NCI-H446 treated with DMSO at 0.1 percent for 48 hours (cell line): ENCODE measurements around the gene TOR2A.
"Not testable (repeated sequence)": the region's sequence is repeated elsewhere in the genome, so short reads cannot be mapped to it uniquely, and the experiment has no call there.

ENCODE experiments used
- DNase-seq: peaks from one replicate; lab custom pipeline; 2025; lab: John Stamatoyannopoulos, UW

The TOR2A gene

GRCh38 chr9:127734747-127735529 lies at the start of gene TOR2A:
TOR2A (minus strand) TSS chr9:127735294; CDS start chr9:127735270, 24 bp downstream.
- DNase-seq = peak; percentile 78

DNA sequence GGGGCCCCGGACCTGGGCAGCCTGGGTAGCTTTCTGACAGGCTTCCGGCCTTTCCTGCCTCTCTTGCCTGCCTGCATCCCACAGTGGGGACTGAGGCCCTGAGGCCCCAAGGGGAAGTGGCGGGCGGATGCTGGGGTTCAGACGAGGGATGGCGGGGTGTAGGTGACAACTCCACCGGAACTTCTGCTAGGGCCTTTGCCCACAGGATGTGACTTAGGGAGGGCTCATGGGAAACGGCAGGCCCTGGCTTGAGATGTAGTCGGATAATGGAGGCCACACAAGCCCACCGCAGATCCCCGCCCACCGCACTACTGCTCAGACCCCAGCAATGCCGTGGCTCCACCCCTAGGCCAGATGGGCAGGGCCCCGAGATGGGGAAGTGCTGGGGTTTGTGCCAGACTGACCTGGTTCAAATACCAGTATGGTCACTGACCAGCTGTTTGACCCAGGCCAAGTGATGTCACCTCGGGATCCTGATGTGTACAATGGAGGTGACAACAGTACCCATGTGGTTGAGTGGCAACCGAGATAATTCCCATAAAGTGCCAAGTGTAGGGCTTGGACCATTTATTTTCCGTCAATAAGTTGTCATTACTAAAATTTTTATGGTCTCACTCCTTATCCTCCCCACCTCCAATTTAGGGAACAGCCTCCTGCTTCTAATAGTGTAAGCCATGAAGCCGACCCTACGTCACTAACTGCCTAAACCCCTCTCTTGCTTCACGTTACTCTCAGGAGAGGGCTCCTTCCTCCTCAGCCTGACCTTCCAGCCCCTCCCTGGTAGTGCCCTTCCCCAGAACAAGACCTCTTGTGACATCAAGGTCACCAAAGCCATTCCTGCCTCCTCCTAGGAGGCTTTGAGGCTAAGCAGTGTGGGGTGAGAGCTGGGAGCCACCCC lies 48.3 kb upstream of the TOR2A start:
- no peak for DNase-seq

DNA sequence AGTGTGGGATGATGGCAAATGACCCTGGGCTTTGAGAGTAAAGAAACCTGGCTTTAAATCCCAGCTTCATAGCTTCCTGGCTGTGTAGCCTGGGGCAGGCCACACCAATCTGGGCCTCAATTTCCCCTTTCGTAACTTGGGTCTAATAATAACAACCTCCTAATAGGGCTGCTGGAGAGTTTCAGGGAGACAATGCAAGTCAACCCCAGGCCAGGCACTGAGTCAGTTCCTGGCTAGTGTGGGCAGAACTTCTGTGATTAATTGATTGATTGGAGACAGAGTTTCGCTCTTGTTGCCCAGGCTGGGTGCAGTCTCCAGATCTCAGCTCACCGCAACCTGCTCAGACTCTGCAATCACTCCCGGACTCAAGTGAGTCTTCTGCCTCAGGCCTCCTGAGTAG lies 46.7 kb upstream of the TOR2A start:
- no peak for DNase-seq

GRCh38 chr9:127780909-127781308 lies 45.8 kb upstream of the TOR2A start:
- not testable (repeated sequence) for DNase-seq

- DNase-seq = no peak
Observed at GRCh38 chr9:127780126-127780885, 45.2 kb upstream of the TOR2A start.

GRCh38 chr9:127779136-127779981 lies 44.3 kb upstream of the TOR2A start:
- no peak for DNase-seq

DNA sequence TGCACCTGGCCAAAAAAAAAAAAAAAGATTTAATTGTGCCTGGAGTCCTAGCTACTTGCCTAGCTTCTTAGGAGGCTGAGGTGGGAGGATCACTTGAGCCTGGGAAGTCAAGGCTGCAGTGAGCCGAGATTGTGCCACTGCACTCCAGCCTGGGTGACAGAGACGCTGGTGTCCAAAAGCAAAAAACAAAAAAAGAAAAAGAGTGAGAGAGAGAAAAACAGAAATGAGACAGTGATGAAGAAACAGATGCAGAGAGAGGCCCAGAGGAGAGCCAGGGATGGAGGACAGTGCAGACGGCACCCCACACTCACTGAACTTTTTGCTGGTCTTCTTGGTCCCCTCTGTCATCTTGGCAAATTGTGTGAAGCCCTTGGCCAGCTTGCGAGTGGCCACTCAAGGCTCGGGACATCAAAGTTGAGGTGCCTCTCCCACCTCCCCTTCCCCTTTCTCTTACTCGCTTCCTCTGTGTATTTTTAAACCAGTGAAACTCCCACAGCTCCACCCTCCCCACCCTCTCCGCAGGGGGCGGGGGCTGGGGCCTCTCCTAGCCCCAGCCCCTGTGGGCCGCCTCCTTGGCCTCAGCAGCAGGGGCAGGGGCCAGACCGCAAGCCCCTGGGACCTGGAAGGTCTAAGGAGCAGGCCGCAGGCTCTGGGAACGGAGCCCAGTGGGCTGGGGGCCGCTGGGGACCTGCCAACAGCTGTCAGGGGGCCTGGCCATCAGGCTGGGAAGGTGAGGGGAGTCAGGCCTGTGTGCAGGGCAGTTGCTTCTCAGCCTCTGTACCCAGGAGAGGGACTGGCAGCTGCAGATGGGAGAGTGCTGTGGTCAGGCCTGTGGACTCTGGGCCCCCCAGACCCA lies 43.4 kb upstream of the TOR2A start, which contains the start of gene SH2D3C:
SH2D3C (minus strand) TSS at position 387 of the 856 bp plus-strand sequence; CDS start at position 348, 39 bp downstream.
- no peak for DNase-seq

DNA sequence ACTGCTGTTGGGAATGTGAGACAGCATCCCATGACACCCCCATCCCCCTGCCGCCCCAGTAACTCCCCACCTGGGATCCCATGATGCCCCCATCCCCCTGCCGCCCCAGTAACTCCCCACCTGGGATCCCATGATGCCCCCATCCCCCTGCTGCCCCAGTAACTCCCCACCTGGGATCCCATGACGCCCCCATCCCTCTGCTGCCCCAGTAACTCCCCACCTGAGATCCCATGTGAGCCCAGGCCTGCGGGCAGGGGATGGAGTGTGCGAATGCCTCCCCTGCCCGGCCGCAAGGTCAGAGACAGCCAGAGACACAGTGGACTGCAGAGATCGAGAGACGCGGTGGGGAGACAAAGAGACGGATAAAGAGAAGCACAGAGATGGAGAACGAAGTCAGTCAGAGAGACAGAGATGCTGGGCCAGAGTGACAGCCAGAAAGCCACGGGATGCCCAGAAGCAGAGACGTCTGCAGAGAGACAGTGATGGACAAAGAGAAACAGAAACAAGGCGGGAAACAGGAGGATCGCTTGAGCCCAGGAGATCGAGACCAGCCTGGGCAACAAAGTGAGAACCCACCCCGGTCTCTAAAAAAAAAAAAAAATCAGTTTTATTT lies 42.4 kb upstream of the TOR2A start:
- no peak for DNase-seq

GRCh38 chr9:127776924-127777289 lies 41.8 kb upstream of the TOR2A start:
- no peak for DNase-seq

DNA sequence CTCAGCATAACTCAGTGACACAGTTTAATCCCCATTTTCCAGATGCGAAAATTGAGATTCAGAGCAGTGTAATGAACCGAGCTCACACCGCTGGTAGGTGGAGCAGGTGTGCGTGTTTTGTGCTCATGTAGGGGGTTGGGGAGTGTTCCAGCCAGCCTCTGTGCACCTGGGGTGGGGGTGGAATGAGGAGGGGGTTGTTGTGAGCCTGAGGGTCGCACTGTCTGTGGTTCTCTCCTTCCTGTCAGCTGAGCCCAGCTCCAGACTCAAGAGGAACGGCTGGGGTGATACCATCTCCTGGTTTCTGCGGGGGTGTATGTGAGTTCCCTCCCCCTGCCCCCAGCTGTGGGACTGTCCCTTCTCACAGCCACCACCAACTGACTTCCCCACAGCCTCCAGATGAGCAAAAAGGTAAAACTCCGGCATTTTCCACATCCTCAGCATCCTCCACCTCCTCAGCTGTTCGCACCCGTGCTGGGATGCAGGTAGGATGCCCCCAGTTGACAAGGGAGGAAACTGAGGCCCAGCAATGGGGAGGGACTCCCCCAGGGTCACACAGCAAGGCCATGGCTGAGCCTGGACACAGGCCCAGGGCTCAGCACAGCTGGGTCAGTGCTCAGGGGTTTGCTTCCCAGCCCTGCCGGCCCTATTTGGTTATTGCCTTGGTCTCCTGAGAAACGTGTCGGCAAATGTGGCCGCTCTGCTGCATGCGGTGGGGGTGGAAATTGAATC lies 41.3 kb upstream of the TOR2A start:
- no peak for DNase-seq

DNA sequence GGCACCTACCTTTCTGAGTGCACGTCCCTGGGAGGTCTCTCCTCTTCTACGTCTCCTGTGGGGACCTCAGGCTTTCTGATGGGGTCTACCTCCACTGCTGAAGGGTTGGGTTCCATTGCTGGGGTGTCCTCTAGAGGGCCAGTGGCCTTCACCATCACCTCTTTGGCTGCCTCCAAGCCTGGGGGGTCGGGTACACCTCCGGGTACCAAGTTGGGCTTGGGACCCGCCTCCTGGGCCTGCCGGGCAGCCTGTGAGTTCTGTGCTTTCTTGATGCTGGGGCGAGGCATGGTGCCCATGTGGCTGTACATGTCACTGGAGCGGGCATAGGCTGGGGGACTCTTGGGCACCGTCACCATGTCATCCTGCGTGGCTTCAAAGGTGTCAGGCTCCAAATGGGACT lies 38.9 kb upstream of the TOR2A start:
- no peak for DNase-seq

DNA sequence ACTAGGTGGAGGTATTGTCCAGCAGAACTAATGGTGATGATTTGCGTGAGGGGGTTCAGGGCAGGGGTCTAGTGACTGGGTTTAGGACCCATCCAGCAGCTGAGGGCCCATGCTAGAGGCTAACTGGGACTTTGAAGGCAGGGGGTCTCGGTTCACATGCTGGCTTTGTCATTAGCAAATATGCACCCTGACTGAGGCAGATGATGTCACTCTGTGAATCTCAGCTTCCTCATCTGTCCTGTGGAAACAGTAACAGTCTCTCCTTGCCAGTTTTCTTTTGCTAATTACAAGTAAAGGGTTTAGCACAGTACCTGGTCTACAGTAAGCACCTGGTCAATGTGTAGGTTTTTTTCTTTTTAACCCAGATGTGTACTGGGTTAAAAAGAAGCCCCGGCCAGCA lies 38.2 kb upstream of the TOR2A start:
- DNase-seq = no peak

DNA sequence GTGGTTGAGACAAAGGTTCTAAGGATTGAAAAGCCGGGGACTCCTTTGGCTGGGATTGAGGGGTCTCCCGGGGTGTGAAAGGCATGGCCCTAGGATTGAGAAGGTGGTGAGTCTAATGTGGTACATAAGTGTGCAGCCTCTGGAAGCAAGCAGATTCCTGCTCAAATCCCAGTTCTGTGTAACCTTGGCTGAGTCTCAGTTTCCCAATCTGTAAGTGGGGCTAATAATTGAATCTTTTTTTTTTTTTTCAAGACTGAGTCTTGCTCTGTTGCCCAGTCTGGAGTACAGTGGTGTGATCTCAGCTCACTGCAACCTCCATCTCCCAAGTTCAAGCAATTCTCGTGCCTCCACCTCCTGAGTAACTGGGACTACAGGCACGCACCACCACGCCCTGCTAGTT lies 37.5 kb upstream of the TOR2A start:
- no peak for DNase-seq

- DNase-seq = no peak
Observed at GRCh38 chr9:127771570-127772189, 36.6 kb upstream of the TOR2A start.

DNA sequence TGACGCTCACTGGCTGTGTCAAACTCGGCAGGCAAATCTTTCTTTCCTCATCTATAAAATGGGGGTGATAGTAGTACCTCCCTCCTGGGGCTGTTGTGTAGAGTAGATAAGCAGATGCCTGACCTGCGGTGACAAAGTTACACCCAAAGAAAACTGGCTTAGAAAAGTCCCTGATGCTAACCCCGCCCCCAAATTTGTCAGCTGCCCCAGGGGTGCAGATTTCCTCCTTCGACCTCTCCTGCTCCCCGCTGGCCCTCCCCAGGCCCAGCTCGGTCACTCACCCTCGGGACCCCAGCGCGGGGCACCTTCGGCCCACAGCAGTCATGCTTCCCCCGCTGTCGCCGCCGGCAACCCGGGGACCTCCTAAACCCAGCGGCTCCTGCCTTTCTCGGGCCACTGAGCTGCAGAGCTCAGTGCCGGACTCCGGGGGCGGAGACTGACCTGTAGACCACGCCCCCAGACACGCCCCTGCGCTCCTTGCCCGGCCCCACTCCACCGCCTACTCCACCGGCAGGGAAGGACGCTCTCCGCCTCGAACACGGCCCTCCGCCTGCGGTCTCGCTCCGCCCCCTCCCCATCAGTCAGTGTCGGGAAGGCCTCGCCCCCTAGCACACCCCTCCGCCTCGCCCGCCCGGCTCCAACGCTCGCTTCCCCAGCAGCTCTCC lies 35.9 kb upstream of the TOR2A start:
- DNase-seq = peak; percentile 81

DNA sequence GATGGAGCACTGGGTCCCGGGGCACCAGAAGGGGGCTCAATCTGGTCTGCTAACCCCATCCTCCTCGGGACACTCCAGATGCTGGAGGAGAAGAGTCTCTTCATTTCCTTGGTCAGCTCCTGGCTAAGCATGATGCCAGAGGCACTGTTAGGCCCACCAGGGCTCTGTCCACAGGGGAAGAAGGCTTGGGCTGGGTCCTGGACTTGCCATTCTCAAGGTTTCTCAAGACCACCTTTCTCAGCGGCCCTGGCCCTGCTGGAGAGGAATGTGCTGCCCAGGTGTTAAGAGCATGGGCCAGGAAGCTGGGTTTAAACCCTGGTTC lies 35.5 kb upstream of the TOR2A start:
- DNase-seq = no peak

GRCh38 chr9:127769929-127770582 lies 35.0 kb upstream of the TOR2A start:
- no peak for DNase-seq

- no peak for DNase-seq
Observed at GRCh38 chr9:127769101-127769500, 34.0 kb upstream of the TOR2A start.
